HepG2 (cell line): ENCODE data around the gene MTIF3. TPM values are rescaled to one million over a fixed set of nuclear protein-coding genes. Genes with fewer than 3 reads are reported as not detected.

Experiments
- CBX2 ChIP-seq, 2 experiments: fragments of 200-600 bp in 1 of 2; sonication (generic); formaldehyde crosslinking in 1 of 2; IDR thresholded peaks; 2 replicates each; pipeline versions ENCODE4 v1.7.0 to v1.8.1; 2018 to 2022; ENCODE audit warnings: low read depth in 2 of 2, low read length in 1 of 2, mild to moderate bottlenecking in 1 of 2, missing genetic modification reagents in 1 of 2
- DNMT3B ChIP-seq: conservative IDR thresholded peaks from 2 replicates; pipeline ENCODE4 v1.6.1; 2016; ENCODE audit warnings: missing biosample characterization, control low read depth
- FOSL1 ChIP-seq: sonication (generic); formaldehyde crosslinking; IDR thresholded peaks from 2 replicates; pipeline ENCODE4 v1.9.0; 2021; ENCODE audit warnings: missing genetic modification reagents, borderline replicate concordance
- GFI1 ChIP-seq: sonication (generic); formaldehyde crosslinking; IDR thresholded peaks from 2 replicates; pipeline ENCODE4 v1.5.0; 2020; ENCODE audit warnings: missing genetic modification reagents, mild to moderate bottlenecking, borderline replicate concordance
- HMG20A ChIP-seq: IDR thresholded peaks from 2 replicates; pipeline ENCODE4 v1.6.1; 2016; ENCODE audit warnings: borderline replicate concordance
- MIXL1 ChIP-seq: IDR thresholded peaks from 2 replicates; pipeline ENCODE4 v1.6.1; 2016
- NFE2 ChIP-seq: sonication (generic); formaldehyde crosslinking; IDR thresholded peaks from 2 replicates; pipeline ENCODE4 v1.4.0; 2020; ENCODE audit warnings: missing genetic modification reagents
- SNAI1 ChIP-seq: sonication (generic); formaldehyde crosslinking; IDR thresholded peaks from 2 replicates; pipeline ENCODE4 v1.5.0; 2020; ENCODE audit warnings: mild to moderate bottlenecking, missing genetic modification reagents, borderline replicate concordance
- THAP11 ChIP-seq: IDR thresholded peaks from 2 replicates; pipeline ENCODE4 v1.6.1; 2016; ENCODE audit warnings: missing biosample characterization, missing genetic modification reagents
- ZMYM2 ChIP-seq: sonication (generic); formaldehyde crosslinking; IDR thresholded peaks from 2 replicates; pipeline ENCODE4 v1.8.0; 2022; ENCODE audit warnings: mild to moderate bottlenecking, missing genetic modification reagents
- polyA plus RNA-seq, 8 experiments: library from polyadenylated mRNA; depleted of rRNA in 3 of 8; stranded (reverse) in 7 of 8; unstranded in 1 of 8; fragments of >200 nt; fragmentation: Illumina TruSeq in 4 of 8; extraction: Trizol in 4 of 8; gene quantifications; 2 replicates each; pipeline versions ENCODE4 v1.2.1 to v1.2.3, GENCODE V29; 2011 to 2016; ENCODE audit warnings: low read depth in 4 of 8, missing spikeins in 1 of 8, mixed read lengths in 1 of 8; ENCODE audit not compliant: insufficient read depth in 1 of 8
- total RNA-seq, 5 experiments: library from RNA; depleted of rRNA; stranded (reverse); fragments of >200 nt; fragmentation: Illumina TruSeq; extraction: Trizol; gene quantifications; 2 replicates each; pipeline ENCODE4 v1.2.3, GENCODE V29; 2016; ENCODE audit warnings: low read depth in 1 of 5
- TF ChIP-seq, protein P1 (sequence below): sonication (generic); formaldehyde crosslinking; IDR thresholded peaks from 2 replicates; pipeline ENCODE4 v1.4.0; 2020; ENCODE audit warnings: low read depth, mild to moderate bottlenecking, missing genetic modification reagents
- TF ChIP-seq, protein P2 (sequence below): sonication (generic); formaldehyde crosslinking; IDR thresholded peaks from 2 replicates; pipeline ENCODE4 v1.5.0; 2020; ENCODE audit warnings: mild to moderate bottlenecking, missing genetic modification reagents, moderate library complexity
- TF ChIP-seq, protein P3 (sequence below): sonication (generic); formaldehyde crosslinking; IDR thresholded peaks from 2 replicates; pipeline ENCODE4 v1.5.0; 2020; ENCODE audit warnings: missing genetic modification reagents

The MTIF3 gene
- total and polyA plus RNA-seq, 2 of the 13 experiments (the other 11 are each of a cell fraction or from before 2014, with no cell fraction given) = 33.7 to 40.6 TPM

DNA sequence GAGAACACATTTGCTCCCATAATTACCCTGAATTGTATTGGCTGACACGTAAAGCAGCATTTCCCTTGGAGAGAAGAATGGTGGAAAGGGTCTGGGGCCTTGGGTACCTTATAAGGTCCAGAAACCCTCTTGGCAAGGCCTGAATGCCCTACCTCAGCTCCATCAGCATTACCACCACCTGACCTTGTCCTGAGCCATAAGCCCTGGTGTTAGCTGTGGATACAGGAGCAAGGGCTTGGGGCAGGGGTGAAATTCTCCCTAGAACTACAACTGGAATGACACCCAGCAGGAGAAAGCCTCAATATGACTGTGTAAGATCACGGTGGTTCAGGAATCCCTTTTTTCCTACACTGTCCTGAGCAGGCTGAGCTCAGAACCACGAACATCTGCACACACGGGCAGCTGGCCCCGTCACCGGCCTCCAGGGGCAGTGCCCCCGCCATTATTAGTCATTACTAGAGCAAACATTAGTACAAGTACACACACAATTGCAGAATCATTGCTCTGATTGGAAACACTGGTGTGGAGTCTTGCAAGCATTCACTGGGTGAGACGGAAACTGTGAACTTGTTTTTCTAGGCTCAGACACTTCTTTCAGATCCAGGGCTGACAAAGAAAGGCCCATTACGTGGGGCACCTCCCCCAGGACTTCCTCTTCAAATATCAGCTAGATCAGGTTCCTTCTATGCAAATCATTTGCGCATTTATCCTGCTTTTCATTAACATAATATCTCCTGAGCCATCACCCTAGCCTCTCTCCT is 26.8 kb upstream of the MTIF3 start (continued):
- TF ChIP-seq GFI1 (CRISPR knock-in tag) (0 out of 2 replicates have a peak, but pooled peaks have one; percentile 40), SNAI1 (CRISPR knock-in tag) (no peak), NFE2 (CRISPR knock-in tag) (0 out of 2 replicates have a peak, but pooled peaks have one; percentile 14), DNMT3B (CRISPR knock-in tag) (peak; percentile 24; the same call in 1 of the 2 replicates), FOSL1 (CRISPR knock-in tag) (peak; percentile 57; the same call in 1 of the 2 replicates), ZMYM2 (CRISPR knock-in tag) (no peak), MIXL1 (CRISPR knock-in tag) (0 out of 2 replicates have a peak, but pooled peaks have one; percentile 21), HMG20A (CRISPR knock-in tag) (peak; percentile 56; the same call in 1 of the 2 replicates), THAP11 (0 out of 2 replicates have a peak, but pooled peaks have one; percentile 12), CBX2 (IDR thresholded peaks at IDR 0.05; ENCODE audit: low read depth, low read length) (no peak), CBX2 (CRISPR knock-in tag; IDR thresholded peaks at IDR 0.05; ENCODE audit: low read depth) (no peak)
- TF ChIP-seq, protein P1, sequence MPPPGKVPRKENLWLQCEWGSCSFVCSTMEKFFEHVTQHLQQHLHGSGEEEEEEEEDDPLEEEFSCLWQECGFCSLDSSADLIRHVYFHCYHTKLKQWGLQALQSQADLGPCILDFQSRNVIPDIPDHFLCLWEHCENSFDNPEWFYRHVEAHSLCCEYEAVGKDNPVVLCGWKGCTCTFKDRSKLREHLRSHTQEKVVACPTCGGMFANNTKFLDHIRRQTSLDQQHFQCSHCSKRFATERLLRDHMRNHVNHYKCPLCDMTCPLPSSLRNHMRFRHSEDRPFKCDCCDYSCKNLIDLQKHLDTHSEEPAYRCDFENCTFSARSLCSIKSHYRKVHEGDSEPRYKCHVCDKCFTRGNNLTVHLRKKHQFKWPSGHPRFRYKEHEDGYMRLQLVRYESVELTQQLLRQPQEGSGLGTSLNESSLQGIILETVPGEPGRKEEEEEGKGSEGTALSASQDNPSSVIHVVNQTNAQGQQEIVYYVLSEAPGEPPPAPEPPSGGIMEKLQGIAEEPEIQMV = no peak
- TF ChIP-seq, protein P2, sequence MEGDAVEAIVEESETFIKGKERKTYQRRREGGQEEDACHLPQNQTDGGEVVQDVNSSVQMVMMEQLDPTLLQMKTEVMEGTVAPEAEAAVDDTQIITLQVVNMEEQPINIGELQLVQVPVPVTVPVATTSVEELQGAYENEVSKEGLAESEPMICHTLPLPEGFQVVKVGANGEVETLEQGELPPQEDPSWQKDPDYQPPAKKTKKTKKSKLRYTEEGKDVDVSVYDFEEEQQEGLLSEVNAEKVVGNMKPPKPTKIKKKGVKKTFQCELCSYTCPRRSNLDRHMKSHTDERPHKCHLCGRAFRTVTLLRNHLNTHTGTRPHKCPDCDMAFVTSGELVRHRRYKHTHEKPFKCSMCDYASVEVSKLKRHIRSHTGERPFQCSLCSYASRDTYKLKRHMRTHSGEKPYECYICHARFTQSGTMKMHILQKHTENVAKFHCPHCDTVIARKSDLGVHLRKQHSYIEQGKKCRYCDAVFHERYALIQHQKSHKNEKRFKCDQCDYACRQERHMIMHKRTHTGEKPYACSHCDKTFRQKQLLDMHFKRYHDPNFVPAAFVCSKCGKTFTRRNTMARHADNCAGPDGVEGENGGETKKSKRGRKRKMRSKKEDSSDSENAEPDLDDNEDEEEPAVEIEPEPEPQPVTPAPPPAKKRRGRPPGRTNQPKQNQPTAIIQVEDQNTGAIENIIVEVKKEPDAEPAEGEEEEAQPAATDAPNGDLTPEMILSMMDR = 0 out of 2 replicates have a peak, but pooled peaks have one; percentile 23
- TF ChIP-seq, protein P3, sequence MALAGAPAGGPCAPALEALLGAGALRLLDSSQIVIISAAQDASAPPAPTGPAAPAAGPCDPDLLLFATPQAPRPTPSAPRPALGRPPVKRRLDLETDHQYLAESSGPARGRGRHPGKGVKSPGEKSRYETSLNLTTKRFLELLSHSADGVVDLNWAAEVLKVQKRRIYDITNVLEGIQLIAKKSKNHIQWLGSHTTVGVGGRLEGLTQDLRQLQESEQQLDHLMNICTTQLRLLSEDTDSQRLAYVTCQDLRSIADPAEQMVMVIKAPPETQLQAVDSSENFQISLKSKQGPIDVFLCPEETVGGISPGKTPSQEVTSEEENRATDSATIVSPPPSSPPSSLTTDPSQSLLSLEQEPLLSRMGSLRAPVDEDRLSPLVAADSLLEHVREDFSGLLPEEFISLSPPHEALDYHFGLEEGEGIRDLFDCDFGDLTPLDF = no peak
